Stimulated activated CD8-positive, alpha-beta memory T cell treated with anti-CD3 and anti-CD28 coated beads, Interleukin-7, amount 100 ng/mL, for 1 hour (primary cell): ENCODE measurements around the gene MERTK.
"Not testable (repeated sequence)": the region's sequence is repeated elsewhere in the genome, so short reads cannot be mapped to it uniquely, and the experiment has no call there.

Experiments
- DNase-seq, 2 donors: peaks; one replicate each; pipeline ENCODE4 v3.0.0-alpha.2; 2020; ENCODE audit warnings: low read depth in 2 of 2

Gene MERTK

DNA sequence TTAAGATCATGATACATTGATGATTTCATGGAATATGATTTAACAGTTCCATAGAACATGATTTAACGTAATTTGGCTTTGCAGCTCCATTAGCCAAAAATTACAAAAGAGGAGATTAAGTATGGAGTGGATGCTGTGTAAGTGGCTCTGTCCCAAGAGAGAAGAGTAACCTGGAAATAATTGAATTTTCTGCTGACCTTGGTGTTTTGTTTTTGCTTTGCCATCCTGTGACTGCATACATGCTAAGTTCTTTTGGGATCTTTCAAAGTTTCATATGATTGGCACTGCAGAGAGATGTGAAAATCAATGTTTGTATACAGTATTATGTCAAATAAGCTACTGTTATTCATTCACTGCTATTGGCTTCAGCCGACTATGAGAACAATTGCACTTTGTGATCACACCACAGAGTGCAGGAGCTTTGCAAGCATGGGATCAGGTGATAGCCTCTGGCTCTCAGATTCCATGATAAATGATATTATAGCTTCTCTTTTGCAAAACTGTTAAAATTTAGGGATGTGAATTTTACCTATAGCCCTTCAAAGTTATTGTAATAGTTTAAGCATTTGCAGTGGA is 110.6 kb downstream of the MERTK start:
- DNase-seq: no peak

DNA sequence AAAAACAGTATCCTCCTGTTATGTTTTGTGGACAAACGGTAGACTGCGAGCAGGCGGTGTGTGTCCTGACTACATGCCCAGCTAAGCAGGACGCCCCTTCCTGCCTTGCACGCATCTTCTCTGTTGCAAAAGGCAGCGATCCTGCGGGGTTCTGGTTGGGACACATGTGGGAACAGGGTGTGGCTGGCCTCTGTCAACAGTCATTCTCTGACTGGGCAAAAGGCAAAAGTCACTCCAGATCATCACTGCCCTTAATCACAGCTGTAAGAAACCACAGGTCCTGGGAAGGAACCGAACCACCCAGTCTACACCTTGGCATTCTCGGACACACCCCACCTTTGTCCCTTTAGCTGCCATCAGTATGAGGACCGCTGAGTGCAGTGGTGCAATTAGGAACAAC is 112.3 kb downstream of the MERTK start:
- no peak for DNase-seq

DNA sequence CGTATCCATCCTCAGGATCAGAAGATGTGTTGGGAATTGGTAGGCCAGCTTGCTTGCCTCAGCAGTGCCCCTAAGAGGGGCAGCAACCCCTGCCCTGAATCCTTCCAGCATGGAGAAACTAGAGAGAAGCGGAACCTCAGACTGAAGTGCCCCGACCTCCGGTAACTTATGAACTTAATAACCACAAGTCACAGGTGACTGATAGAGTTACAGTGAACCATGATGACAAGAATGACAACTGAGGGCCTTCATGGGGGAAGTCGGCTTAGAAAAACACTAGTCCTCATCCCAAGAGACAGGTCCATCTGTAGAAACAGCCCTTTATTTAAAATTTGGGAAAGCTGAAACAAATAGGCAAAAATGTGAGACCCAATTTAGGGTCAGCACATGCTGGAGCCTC is 114.1 kb downstream of the MERTK start:
- DNase-seq: no peak

DNA sequence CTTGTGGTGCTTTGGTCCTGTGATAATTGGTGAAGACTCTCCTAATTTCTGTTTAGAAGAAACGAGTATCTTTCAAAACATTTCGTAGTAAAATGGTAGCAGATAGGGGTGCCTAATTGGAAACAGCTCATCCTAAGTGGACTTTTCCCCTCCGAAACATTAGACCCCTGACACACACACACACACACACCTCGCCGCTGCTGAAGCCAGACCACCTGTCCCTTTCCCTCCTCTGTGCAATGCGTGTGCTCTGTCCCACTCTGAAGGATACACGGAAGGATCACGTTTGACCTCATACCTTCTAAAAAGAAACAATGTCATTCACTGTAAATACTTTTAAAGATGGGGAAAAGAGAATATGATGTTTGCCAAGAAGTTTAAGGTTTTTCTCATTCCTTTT is 120.4 kb downstream of the MERTK start:
- DNase-seq: no peak

DNA sequence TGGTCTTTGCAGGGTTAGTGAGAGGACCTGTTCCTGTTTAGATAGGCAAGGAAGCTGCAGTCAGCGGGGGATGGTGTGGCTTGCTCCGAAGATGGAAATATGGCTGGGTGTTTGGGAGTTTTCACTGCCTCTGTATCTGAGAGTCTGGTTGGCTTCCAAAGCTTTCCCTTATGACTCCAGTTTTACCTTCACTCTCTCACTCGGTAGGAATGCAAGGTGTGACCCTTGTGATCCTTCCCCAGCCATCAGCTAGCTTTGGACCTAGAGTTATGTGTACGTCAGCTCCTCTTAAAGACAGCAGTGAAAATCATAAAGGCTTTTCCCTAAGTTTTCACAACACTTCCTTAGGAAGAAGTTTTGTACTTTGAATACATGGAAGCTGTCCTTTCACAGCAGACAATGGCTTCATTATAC is 121.2 kb downstream of the MERTK start:
- DNase-seq: no peak

DNA sequence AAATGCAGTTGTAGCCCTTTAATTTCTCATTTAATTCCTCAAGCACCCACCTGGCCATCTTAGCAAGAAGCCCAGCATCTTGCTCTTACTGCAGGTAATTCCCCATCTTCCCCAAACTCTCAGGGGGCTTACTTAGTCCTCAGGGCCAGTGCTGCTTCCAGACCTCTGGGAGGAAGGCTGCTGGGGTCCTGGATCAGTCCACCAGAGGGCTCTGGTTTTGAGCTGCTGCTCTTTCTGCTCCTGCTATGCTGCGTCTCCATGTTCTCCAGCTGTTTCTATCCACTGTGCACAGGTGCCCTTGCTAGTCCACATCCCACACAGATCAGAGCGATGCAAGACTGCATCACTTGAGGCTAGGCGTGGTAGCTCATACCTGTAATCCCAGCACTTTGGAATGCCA is 122.2 kb downstream of the MERTK start:
- no peak for DNase-seq

DNA sequence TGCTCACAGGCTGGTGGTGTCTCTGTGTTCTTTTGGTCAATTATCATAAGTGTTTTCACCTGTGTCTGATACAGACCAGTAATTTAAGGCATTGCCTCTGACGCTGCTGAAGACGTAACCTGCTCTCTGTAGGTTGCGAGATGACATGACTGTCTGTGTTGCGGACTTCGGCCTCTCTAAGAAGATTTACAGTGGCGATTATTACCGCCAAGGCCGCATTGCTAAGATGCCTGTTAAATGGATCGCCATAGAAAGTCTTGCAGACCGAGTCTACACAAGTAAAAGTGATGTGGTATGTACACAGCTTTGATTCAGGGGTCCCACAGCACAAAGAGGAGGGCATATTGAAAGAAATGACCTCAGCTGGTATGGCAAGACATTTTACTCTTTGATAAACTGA is 122.9 kb downstream of the MERTK start:
- no peak for DNase-seq

DNA sequence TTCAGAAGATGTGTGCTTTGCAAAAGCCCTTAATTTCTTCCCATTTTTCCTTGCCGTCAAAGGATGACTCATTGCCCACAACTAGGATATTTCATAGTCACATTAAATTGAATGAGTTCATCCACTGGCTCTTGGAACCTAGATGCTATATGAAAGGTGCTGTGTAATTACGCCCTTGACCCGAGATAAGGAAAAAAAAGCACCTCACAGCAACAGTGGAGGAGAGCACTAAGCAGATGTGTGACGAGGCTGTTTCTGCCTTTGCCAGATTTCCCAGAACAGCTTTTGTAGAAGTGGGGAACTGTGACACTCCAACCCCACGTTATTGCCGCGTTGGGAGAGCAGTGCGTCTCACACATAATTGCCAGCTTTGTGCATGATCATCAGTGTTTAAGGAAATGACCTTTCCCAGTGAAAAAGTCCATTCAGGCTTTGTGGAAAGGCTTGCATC is 123.4 kb downstream of the MERTK start:
- no peak for DNase-seq

DNA sequence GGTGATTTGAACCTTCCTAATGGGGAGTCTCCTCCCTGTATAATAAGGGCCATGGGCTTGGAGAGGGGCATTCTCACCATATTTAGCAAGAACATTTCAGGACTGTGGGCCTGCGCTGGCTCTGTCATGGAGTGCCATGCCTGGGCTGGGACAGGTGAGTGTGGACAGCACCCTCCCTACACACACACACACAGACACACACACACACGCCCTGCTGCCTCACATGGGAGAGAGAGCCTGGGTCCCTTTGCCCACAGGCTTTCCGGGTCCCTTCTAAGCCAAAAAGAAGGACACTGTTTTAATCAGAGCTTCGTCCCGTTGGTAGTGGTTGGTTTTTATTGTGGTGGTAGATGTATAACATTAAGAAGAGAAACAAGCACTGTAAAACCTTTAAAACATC is 125.3 kb downstream of the MERTK start:
- no peak for DNase-seq

DNA sequence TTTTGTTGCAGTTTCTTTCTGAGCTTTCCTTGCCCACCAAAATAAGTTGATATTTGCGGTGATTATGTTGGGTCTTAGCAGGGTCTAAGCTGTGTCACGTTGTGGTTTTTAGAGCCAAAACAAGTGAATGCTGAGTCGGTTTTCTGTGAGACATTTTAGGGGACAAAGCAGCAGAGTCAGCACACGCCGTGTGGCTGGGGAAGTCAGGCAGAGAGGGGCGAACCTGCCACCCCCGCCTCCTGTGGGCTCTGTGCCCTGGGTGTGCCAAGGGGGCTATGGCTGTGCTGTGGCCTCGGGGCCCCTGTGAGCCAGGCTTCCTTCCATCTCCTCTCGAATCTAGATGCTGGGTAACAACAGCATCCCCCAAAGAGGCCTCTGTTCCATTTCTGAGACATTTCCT is 125.8 kb downstream of the MERTK start:
- DNase-seq: no peak

DNA sequence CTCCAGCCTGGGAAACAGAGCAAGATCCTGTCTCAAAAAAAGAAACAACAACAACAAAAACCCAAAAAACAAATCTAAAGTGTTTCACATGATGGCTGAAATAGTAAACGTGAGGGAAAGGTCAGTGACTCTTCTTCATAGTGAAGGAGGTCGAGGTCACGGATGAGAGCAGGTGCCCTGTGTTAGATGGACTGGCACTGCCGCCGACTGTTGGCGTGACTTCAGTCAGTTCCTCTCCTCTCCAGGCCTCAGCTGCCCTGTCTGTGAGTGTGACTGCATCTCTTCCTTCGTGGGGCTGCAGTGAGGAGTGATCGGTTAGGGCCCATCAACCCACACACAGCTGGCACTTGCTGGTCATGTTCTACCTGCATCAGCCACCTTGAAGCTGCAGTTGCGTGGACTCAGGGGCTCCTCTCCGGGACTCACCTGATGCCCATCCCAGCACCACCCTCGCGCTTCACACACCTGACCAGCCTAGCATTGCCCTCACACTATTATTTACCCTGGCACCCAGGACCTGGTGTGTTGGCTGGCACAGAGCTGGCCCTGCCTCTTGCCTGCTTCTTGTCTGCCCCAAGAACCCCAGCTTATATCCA is 126.6 kb downstream of the MERTK start:
- no peak for DNase-seq

DNA sequence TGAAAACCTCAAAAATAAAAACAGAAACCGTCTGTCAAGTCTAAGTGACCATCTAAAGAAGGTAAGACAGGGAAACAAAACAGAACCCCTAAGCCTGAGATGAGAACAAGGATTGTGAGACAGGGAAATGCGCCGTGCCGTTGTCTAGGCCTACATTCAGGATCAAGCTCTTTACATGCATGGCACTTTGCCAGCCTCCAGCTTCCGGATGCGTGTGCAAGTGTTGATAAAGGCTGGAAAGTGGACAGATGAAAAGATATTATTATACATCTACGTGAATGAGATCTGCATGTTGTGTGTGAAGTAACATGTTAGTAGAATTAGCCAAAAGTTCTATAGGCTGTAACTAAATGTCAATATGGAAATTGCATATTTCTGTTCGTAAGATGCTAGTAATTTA is 128.1 kb downstream of the MERTK start:
- no peak for DNase-seq

DNA sequence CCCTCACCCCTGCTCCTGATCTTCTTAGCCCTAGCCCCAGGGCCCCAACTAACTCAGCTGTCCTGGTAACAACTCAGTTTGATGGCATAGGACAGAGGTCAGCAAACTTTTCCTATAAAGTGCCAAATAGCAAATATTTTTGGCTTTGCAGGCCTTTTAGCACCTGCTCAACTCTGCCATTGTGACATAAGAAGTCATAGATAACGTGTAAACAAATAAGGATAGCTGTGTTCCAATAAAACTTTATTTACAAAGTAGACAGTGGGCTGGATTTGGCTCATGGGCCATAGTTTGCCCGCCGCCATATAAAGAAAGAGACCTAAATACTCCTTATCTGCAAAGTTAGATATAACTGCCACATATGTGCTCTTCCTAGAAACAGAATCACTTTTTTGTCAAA is 129.4 kb downstream of the MERTK start:
- no peak for DNase-seq

DNA sequence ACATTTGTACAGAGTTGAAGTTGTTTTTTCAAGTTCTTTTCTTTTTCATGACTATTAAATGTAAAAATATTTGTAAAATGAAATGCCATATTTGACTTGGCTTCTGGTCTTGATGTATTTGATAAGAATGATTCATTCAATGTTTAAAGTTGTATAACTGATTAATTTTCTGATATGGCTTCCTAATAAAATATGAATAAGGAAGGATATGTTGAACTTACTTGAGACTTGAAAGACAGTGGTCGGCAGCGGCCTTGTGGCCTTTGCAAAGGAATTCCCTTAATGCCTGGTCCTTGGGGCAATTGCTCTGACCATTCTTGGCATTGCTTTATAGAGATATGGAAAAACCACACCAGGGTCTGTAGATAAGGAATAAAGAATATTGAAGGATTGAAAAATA is 130.8 kb downstream of the MERTK start:
- no peak for DNase-seq

DNA sequence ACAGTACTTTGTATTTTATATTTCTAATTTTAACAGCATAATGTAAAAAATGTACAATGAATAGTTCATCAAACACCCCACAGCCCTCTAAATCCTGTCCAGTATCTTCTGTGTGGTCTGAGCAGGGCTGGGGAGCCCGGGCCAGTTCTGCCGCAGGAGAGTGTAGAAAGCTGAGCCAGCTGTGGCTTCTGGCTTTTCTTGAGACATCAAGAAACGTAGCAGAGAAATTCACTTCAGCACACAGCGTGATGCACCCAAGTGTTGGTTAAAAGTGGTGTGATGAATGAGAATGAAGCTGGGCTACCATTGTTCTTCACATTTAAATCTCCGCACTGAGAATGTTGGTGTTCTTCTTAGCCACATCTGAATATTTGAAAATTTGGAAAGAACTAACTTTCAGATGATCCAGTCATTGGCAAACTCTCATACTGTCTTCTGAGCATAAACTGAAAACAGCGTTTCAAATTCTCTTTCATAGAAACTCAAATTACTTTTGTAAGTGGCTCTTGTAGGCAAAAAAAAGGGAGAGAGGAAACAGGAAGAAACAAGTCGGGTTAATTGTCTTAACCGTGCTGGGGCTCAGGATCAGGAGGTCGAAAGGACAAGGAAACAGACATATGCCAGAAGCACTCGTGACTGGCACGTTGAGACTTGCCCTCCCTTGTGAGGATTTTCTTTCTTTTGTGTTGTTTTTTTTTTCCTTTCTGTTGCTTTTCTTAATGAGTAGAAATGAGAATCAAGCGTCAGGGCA is 133.2 kb downstream of the MERTK start:
- DNase-seq: no peak

DNA sequence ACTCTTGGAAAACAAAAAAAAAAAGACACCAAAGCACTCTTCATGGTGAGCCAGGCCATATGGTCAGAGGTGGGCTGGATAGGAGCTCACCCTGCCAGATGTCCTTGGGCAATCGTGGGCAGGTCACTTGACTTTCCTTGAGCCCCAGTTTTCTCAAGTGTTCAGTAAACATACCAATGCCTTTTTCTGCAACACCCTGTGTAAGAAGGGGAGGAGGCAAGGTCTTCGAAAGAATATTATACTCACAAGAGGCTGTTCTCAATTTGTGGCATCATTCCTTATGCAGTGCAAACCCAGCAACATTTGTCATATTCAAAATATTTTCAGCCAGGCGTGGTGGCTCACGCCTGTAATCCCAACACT is 133.8 kb downstream of the MERTK start:
- no peak for DNase-seq

DNA sequence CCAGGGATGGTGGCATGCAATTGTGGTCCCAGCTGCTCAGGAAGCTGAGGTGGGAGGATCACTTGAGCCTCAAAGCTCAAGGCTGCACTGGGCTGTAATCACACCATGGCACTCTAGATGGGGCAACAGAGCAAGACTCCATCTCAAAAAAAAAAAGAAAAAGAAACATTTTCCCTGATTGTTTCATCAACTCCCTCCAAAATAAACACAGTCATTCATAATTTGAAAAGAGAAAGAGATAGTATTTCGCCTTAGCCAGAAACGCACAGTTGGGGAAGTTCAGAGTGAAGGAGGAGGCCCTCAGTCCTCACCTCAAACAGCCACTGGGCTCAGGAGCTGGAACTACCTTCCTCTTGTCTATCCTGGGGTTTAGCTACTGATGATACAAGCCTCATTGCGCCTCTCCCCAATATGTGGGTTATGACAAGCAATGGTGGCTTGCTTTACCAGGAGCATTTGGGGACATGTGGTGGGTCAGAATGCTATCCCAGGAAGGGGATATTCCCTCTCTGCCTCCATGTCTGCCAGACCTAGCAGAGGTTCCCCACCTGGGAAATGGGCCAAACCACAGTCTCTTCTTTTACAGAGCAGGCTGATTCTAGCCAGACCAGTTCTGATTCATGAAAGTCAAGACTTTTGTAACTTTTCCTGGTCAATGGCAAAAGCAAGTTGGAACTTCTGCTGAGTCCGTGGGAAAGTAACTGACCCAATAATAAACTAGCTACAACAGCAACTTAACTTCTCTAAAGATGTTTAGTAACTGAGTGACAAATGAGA is 134.5 kb downstream of the MERTK start:
- no peak for DNase-seq

DNA sequence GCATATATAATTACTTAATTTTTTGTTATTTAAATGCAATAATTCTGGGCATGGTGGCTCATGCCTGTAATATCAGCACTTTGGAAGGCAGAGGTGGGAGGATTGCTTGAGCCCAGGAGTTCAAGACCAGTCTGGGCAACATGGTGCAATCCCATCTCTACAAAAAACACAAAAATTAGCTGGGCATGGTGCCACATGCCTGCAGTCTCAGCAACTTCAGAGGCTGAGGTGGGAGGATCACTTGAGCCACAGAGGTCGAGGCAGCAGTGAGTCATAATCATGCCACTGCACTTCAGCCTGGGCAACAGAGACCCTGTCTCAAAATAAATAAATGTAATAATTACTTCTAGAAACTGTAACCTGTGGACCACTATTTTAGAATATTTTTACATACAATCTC is 135.2 kb downstream of the MERTK start:
- DNase-seq: no peak

DNA sequence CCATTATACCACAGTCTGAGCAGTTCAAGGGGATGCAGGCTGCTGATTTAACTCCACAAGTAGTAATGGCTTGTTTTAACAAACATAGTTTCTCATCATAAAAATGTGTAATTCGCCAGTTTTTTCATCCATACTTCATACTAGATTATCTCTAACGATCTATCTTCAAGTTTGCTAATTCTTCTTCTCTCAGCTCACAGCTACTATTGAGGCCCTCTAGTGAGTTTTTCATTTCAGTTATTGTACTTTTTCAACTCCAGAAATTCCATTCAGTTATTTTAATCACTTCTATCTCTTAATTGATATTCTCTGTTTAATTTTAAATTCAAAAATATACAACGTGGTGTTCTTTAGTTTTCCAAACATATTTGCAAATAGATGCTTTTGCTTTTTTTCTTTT is 136.5 kb downstream of the MERTK start:
- DNase-seq: no peak

DNA sequence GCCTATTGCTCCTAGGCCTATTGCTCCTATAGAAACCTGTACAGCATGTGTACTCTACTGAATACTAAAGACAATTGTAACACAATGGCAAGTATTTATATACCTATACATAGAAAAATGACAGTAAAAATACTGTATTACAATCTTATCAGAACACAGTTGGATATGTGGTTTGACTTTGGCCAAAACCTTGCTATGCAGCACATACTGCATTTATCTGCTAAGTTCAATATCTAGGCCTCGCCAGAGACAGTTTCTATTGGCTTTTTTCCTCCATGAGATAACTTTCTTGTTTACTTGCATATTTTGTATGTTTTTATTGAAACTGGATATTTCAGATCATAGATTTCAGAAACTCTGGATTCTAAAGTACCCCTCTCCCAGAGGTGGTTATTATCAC is 137.4 kb downstream of the MERTK start:
- DNase-seq: no peak

DNA sequence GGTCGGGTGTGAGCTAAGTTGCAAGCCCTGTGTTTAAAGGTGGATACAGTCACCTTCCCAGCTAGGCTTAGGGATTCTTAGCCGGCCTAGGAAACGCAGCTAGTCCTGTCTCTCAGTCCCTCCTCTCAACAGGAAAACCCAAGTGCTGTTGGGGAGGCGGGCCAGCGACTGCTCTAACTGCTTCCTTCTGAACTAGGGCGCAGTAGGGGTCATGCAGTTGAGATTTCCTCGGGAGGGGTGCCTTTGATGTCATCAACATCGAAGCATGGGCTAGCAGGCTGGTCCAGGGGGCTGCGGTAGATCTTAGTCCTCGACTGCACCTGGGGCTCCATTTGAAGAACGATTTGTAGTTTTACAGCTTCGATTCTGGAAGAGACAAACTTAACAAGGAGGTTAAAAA is 141.1 kb downstream of the MERTK start:
- DNase-seq: not testable (repeated sequence)

DNA sequence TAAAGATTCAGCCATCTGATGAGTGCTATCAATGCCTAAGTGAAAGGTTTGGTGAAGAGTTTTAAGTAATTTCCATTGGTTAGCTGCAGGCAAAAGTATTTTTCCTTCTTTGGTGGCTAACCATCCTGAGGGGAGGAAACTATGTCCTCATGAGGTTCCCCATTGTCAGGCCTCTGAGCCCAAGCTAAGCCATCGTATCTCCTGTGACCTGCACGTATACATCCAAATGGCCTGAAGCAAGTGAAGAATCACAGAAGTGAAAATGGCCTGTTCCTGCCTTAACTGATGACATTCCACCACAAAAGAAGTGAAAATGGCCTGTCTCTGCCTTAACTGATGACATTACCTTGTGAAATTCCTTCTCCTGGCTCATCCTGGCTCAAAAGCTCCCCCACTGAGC is 141.7 kb downstream of the MERTK start:
- not testable (repeated sequence) for DNase-seq

DNA sequence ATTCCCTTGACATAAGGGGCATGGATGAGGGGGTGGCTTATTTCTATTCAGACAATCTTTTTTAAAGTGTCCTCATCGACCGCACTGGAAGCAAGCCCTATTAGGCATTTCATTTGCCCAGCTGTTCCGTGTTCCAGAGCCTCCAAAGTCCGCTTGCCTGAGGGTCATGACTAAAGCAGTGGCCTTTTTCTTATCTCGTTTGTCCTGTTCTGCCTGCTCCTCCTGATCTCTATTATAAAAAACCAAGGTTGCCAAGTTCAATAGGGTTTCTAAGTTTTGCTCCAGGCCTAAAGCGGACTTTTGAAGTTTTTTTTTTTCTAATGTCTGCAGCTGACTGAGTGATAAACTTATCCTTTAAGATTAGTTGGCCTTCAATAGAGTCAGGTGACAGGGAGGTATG is 143.1 kb downstream of the MERTK start:
- DNase-seq: not testable (repeated sequence)
